ENCODE data around the gene FRMD4A. TPM values are rescaled to one million over a fixed set of nuclear protein-coding genes. Genes with fewer than 3 reads are reported as not detected.

FRMD4A gene
- total and polyA plus RNA-seq, 3 donors from 2014 or later: 15.0 to 20.8 (median 18.7) TPM

DNA sequence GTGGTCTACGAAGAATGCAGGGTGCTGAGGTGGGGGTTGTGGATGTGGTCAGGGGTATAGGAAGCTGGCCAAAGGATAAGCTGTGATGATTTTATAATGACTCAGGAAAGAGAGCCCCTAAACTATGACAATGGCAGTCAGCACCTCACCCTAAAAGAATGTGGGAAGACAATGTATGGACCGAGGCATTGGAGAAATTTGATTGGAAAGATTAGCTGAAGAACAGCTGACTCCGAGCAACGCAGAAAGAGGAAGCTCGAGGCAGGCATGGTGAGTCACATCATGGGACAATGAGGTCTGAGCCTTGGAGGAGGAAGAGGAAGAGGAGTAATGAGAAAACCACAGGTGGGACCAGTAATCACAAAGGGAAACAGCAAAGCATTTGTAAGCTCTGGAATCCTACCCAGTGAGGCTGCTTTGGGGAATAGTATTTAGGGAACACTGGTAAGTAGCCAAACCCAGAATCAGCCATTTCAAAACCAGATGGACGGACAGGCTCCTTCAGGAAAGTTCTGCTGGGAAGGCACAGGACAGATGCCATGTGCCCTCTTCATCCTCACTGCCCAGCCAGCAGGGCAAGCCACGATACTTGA lies 448.5 kb downstream of the FRMD4A start:
- Histone ChIP-seq H3K4me1 (no peaks in the 10 kb centered on the region), H3K27ac (peak overlapping the region in 1 of 2 donors; percentile 18), H3K27me3 (no peaks in the 10 kb centered on the region), H3K9me3 (no peaks in the 10 kb centered on the region), H3K4me3 (no peak overlapping the region), H3K36me3 (ENCODE audit: low read depth, missing control alignments) (no peaks in the 10 kb centered on the region)
- no peak for DNase-seq
- 75 to 76% methylated on average over 7 of the region's 7 CpGs for WGBS, 2 donors
- intact Hi-C loops (cut with DNase I; ENCODE audit: low total_unique reads): no loop called here
- TF ChIP-seq POLR2A (IDR thresholded peaks at IDR 0.05): no peak
- TF ChIP-seq, protein P1, sequence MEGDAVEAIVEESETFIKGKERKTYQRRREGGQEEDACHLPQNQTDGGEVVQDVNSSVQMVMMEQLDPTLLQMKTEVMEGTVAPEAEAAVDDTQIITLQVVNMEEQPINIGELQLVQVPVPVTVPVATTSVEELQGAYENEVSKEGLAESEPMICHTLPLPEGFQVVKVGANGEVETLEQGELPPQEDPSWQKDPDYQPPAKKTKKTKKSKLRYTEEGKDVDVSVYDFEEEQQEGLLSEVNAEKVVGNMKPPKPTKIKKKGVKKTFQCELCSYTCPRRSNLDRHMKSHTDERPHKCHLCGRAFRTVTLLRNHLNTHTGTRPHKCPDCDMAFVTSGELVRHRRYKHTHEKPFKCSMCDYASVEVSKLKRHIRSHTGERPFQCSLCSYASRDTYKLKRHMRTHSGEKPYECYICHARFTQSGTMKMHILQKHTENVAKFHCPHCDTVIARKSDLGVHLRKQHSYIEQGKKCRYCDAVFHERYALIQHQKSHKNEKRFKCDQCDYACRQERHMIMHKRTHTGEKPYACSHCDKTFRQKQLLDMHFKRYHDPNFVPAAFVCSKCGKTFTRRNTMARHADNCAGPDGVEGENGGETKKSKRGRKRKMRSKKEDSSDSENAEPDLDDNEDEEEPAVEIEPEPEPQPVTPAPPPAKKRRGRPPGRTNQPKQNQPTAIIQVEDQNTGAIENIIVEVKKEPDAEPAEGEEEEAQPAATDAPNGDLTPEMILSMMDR (IDR thresholded peaks at IDR 0.05): no peak

DNA sequence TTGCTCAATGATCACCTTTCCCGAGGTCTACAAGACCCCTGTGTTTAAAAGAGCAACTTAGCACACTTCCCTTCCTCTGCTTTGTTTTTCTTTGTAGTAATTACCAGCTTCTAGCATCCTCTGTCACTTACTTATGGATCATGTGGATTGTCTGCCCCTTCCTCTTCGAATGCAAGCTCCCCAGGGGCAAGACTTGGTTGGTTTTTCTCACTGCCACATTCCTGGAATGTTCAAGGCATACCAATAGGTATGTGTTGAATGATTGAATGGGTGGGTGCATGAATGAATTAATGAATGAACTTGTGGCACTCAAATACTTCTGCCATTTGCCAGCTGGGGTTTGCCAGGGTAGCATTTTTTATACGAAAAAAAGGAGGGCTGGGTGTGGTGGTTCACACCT lies 450.0 kb downstream of the FRMD4A start:
- H3K4me1 ChIP-seq: no peaks in the 10 kb centered on the region
- intact Hi-C loops (cut with DNase I; ENCODE audit: low total_unique reads): no loop called here
- H3K36me3 ChIP-seq (ENCODE audit: low read depth, missing control alignments): no peaks in the 10 kb centered on the region
- H3K27me3 ChIP-seq: no peaks in the 10 kb centered on the region
- no peak overlapping the region for H3K27ac ChIP-seq
- WGBS, 2 donors: 85 to 91% methylated on average over 3 of the region's 3 CpGs
- no peak for DNase-seq
- TF ChIP-seq, protein P1 (IDR thresholded peaks at IDR 0.05): no peak
- TF ChIP-seq POLR2A (IDR thresholded peaks at IDR 0.05): no peak
- no peaks in the 10 kb centered on the region for H3K9me3 ChIP-seq
- H3K4me3 ChIP-seq: no peak overlapping the region

DNA sequence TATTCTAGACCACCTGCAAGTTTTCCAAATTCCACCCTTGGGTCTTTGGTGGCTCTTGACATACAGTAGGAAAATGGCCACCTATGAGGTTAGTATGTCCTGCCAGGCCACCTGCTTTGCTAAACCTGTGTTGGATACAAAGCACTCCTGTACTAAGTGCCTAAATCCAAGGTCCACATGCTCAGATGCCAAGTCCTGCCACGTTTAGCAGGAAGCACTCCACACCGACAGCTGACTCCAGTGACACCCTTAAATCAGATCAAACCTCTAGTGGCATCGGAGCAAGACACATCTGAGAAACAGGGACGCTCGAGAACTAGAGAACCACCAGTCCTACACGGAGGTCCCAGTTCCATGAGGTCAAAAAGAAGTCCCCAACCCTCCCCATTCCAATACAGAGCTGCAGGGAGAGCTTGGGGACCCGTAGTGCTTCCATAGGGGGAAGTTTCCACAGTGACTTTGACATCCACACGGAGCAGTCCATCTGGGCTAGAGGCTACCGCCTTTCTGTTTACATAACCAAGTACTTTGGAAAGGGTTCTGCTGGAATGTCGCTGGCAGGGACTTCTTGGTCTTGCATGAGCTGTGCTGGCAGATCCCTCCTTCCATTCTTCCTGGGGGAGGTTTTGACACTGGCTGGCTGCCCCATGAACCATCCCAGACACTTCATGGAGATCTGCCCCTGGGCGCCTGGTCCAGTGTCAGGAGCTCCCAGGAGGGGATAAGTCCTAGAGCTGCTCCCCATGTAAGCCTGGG lies 453.4 kb downstream of the FRMD4A start:
- Histone ChIP-seq H3K4me3 (no peak overlapping the region), H3K27ac (no peak overlapping the region), H3K9me3 (no peaks in the 10 kb centered on the region), H3K36me3 (ENCODE audit: low read depth, missing control alignments) (no peaks in the 10 kb centered on the region), H3K27me3 (no peaks in the 10 kb centered on the region), H3K4me1 (no peaks in the 10 kb centered on the region)
- TF ChIP-seq POLR2A (IDR thresholded peaks at IDR 0.05): no peak
- TF ChIP-seq, protein P1 (IDR thresholded peaks at IDR 0.05): no peak
- intact Hi-C loops (cut with DNase I; ENCODE audit: low total_unique reads): no loop called here
- 73 to 76% methylated on average over 9 to 11 of the region's 11 CpGs for WGBS, 2 donors
- no peak for DNase-seq

DNA sequence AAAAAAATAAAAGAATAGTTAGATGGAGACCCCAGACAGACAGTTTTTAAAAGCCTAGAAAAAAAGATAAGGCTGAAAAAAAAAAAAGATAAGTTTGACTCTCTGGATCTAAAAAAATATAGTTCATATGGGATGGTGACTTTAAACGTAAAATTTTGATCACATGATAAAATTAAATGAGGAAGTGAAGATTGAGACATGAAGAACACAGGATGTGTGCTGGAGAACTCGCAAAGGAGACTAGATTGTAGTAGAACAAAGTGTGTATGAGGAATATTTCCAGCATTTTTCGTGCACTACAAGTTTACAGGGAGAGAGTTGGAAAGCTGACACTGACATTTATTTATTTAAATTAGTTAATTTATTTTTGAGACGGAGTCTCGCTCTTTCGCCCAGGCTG lies 457.5 kb downstream of the FRMD4A start:
- WGBS, 2 donors: 73 to 79% methylated on average over 6 of the region's 6 CpGs
- Histone ChIP-seq H3K4me3 (no peak overlapping the region), H3K9me3 (no peaks in the 10 kb centered on the region), H3K27me3 (no peaks in the 10 kb centered on the region), H3K36me3 (ENCODE audit: low read depth, missing control alignments) (no peaks in the 10 kb centered on the region), H3K4me1 (no peaks in the 10 kb centered on the region), H3K27ac (no peak overlapping the region)
- intact Hi-C loops (cut with DNase I; ENCODE audit: low total_unique reads): no loop called here
- TF ChIP-seq, protein P1 (IDR thresholded peaks at IDR 0.05): no peak
- TF ChIP-seq POLR2A (IDR thresholded peaks at IDR 0.05): no peak
- no peak for DNase-seq

All from testis (tissue), 3 donors.